Astrocyte (in vitro differentiated cells and primary cell): Measurements from ENCODE around the gene LRMDA. TPM values are rescaled to one million over a fixed set of nuclear protein-coding genes. Genes with fewer than 3 reads are reported as not detected.

ENCODE experiments used
- DNase-seq: peaks from one replicate; pipeline ENCODE4 v3.0.0-alpha.2; 2010; ENCODE audit warnings: low read depth
- FAIRE-seq: peaks from 2 replicates; lab custom pipeline; 2011; peaks lifted over from hg19 to GRCh38; lab: Jason Lieb, UNC
- H2AFZ ChIP-seq: 2 replicates; pipeline ENCODE4 v1.6.0; 2012; ENCODE audit warnings: low read depth, low read length, inconsistent platforms
- H3K27ac ChIP-seq: 2 replicates; pipeline ENCODE4 v1.5.1; 2011; ENCODE audit warnings: low read depth, low read length, inconsistent platforms
- H3K27me3 ChIP-seq: 2 replicates; pipeline ENCODE4 v1.6.0; 2011; ENCODE audit warnings: low read length, inconsistent platforms; ENCODE audit not compliant: insufficient read depth
- H3K36me3 ChIP-seq: 2 replicates; pipeline ENCODE4 v1.5.1; 2011; ENCODE audit warnings: low read length, inconsistent platforms; ENCODE audit not compliant: insufficient read depth
- H3K4me1 ChIP-seq: 2 replicates; pipeline ENCODE4 v1.5.1; 2011; ENCODE audit warnings: low read length, inconsistent platforms; ENCODE audit not compliant: insufficient read depth
- H3K4me2 ChIP-seq: 2 replicates; pipeline ENCODE4 v1.6.0; 2012; ENCODE audit warnings: low read length, inconsistent platforms
- H3K4me3 ChIP-seq: 2 replicates; pipeline ENCODE4 v1.5.1; 2011; ENCODE audit warnings: low read depth, mild to moderate bottlenecking, low read length, inconsistent platforms; ENCODE audit not compliant: insufficient read depth
- H3K79me2 ChIP-seq: 2 replicates; pipeline ENCODE4 v1.6.0; 2012; ENCODE audit warnings: mild to moderate bottlenecking, low read length, inconsistent platforms; ENCODE audit not compliant: insufficient read depth
- H3K9ac ChIP-seq: 2 replicates; pipeline ENCODE4 v1.6.0; 2012; ENCODE audit warnings: mild to moderate bottlenecking, low read length, inconsistent platforms
- H3K9me3 ChIP-seq: 2 replicates; pipeline ENCODE4 v1.5.1; 2012; ENCODE audit warnings: low read depth, mild to moderate bottlenecking, low read length, inconsistent platforms; ENCODE audit not compliant: insufficient read depth
- H4K20me1 ChIP-seq: 2 replicates; pipeline ENCODE4 v1.6.0; 2012; ENCODE audit warnings: low read length, inconsistent platforms; ENCODE audit not compliant: insufficient read depth
- H3K27ac Mint-ChIP-seq: one replicate; pipeline ENCODE4 v1.8.0; 2021; ENCODE audit warnings: mild to moderate bottlenecking, mixed read lengths; ENCODE audit not compliant: unreplicated experiment
- H3K27me3 Mint-ChIP-seq: one replicate; pipeline ENCODE4 v1.8.0; 2021; ENCODE audit warnings: low read depth, mixed read lengths; ENCODE audit not compliant: unreplicated experiment
- H3K36me3 Mint-ChIP-seq: one replicate; pipeline ENCODE4 v1.8.0; 2021; ENCODE audit warnings: low read depth, mixed read lengths; ENCODE audit not compliant: unreplicated experiment
- H3K4me1 Mint-ChIP-seq: one replicate; pipeline ENCODE4 v1.8.0; 2021; ENCODE audit warnings: low read depth, mixed read lengths; ENCODE audit not compliant: unreplicated experiment
- H3K4me3 Mint-ChIP-seq: one replicate; pipeline ENCODE4 v1.8.0; 2021; ENCODE audit warnings: mild to moderate bottlenecking, moderate library complexity, mixed read lengths; ENCODE audit not compliant: unreplicated experiment
- H3K9me3 Mint-ChIP-seq: one replicate; pipeline ENCODE4 v1.8.0; 2021; ENCODE audit warnings: mild to moderate bottlenecking, mixed read lengths; ENCODE audit not compliant: unreplicated experiment
- CTCF ChIP-seq: IDR thresholded peaks from 2 replicates; pipeline ENCODE4 v1.5.1; 2011; ENCODE audit warnings: low read depth, mild to moderate bottlenecking, inconsistent platforms, low read length, moderate library complexity; ENCODE audit not compliant: insufficient read depth
- EZH2 ChIP-seq: IDR thresholded peaks from 2 replicates; pipeline ENCODE4 v1.6.1; 2012; ENCODE audit warnings: mild to moderate bottlenecking, low read length, inconsistent platforms; ENCODE audit not compliant: insufficient read depth
- total RNA-seq: library from RNA; stranded (reverse); gene quantifications from 2 replicates; pipeline ENCODE4 v1.2.1, GENCODE V29; 2021

Gene LRMDA
- total RNA-seq, 1 donor from 2014 or later: 2.7 TPM

- DNase-seq (peak; percentile 15), FAIRE-seq (no peak)
- Histone ChIP-seq H3K9me3 (no peaks in the 10 kb centered on the region), H3K4me1 (no peaks in the 10 kb centered on the region), H3K27me3 (no peaks in the 10 kb centered on the region), H2AFZ (no peak overlapping the region), H4K20me1 (no peaks in the 10 kb centered on the region), H3K9ac (no peak overlapping the region), H3K27ac (no peak overlapping the region), H3K4me3 (no peak overlapping the region), H3K79me2 (no peaks in the 10 kb centered on the region), H3K4me2 (no peak overlapping the region), H3K36me3 (no peaks in the 10 kb centered on the region)
- H3K36me3 Mint-ChIP-seq: no peaks in the 10 kb centered on the region
- TF ChIP-seq EZH2 (no peak), CTCF (no peak)
- no peaks in the 10 kb centered on the region for H3K9me3 Mint-ChIP-seq
- no peak overlapping the region for H3K4me3 Mint-ChIP-seq
- peaks cover 4% of the 10 kb centered on the region for H3K27me3 Mint-ChIP-seq
- no peak overlapping the region for H3K27ac Mint-ChIP-seq
- H3K4me1 Mint-ChIP-seq: peaks cover 2% of the 10 kb centered on the region
Observed at GRCh38 chr10:76190634-76191270, 759.3 kb downstream of the LRMDA start.

- no peaks in the 10 kb centered on the region for H3K4me1 ChIP-seq
- H3K9ac ChIP-seq: no peak overlapping the region
- peaks cover 2% of the 10 kb centered on the region for H3K4me1 Mint-ChIP-seq
- H3K27ac ChIP-seq: no peak overlapping the region
- no peaks in the 10 kb centered on the region for H3K79me2 ChIP-seq
- TF ChIP-seq CTCF (no peak), EZH2 (no peak)
- H2AFZ ChIP-seq: no peak overlapping the region
- no peak for DNase-seq
- no peak for FAIRE-seq
- H3K27me3 ChIP-seq: no peaks in the 10 kb centered on the region
- no peaks in the 10 kb centered on the region for H3K9me3 ChIP-seq
- H3K27me3 Mint-ChIP-seq: peaks cover 4% of the 10 kb centered on the region
- H3K4me3 Mint-ChIP-seq: no peak overlapping the region
- H3K36me3 Mint-ChIP-seq: no peaks in the 10 kb centered on the region
- H3K9me3 Mint-ChIP-seq: no peaks in the 10 kb centered on the region
- H3K36me3 ChIP-seq: no peaks in the 10 kb centered on the region
- H3K27ac Mint-ChIP-seq: no peak overlapping the region
- H3K4me3 ChIP-seq: no peak overlapping the region
- H3K4me2 ChIP-seq: no peak overlapping the region
- H4K20me1 ChIP-seq: no peaks in the 10 kb centered on the region
Observed at GRCh38 chr10:76191336-76191735, 759.9 kb downstream of the LRMDA start.

GRCh38 chr10:76192151-76192550 lies 760.7 kb downstream of the LRMDA start:
- no peak overlapping the region for H3K9ac ChIP-seq

More at GRCh38 chr10:76192151-76192550, 760.7 kb downstream of the LRMDA start:
- no peak for FAIRE-seq
- Histone ChIP-seq H3K27me3 (no peaks in the 10 kb centered on the region), H3K4me3 (no peak overlapping the region), H3K4me2 (no peak overlapping the region), H3K9me3 (no peaks in the 10 kb centered on the region), H4K20me1 (no peaks in the 10 kb centered on the region), H3K79me2 (no peaks in the 10 kb centered on the region), H3K4me1 (no peaks in the 10 kb centered on the region), H3K36me3 (no peaks in the 10 kb centered on the region), H3K27ac (no peak overlapping the region), H2AFZ (no peak overlapping the region)
- Mint-ChIP-seq H3K4me3 (no peak overlapping the region), H3K27ac (no peak overlapping the region), H3K9me3 (no peaks in the 10 kb centered on the region), H3K27me3 (peaks cover 4% of the 10 kb centered on the region), H3K36me3 (no peaks in the 10 kb centered on the region), H3K4me1 (peaks cover 2% of the 10 kb centered on the region)
- DNase-seq: no peak
- TF ChIP-seq CTCF (no peak), EZH2 (no peak)
